GM12878 (cell line): Measurements from ENCODE around the gene ZCCHC2. TPM values are rescaled to one million over a fixed set of nuclear protein-coding genes. Genes with fewer than 3 reads are reported as not detected.

Experiments used
- ATAC-seq: fragments of 200-7000 bp; cut with Tn5 transposase; 3 replicates; pipeline ENCODE4 v1.9.1; 2020; ENCODE audit warnings: mild to moderate bottlenecking, moderate library complexity
- BruUV-seq: library from RNA; stranded (reverse); fragments of 400-500 nt; replicated peaks from 2 replicates; lab custom pipeline; 2021; lab: Mats Ljungman, UMichigan
- CTCF ChIA-PET: fragments of 300-600 bp; sonication (Branson Sonifier 250); formaldehyde crosslinking; extraction: SDS; loops from one replicate; lab custom pipeline; 2021; ENCODE audit warnings: inconsistent platforms; lab: Yijun Ruan, JAX
- POLR2A ChIA-PET: fragments of 350-600 bp; formaldehyde crosslinking; extraction: SDS; loops from one replicate; lab custom pipeline; 2021; ENCODE audit warnings: inconsistent platforms; lab: Charles Lee
- RAD21 ChIA-PET: fragments of 300-600 bp; sonication (Branson Sonifier 250); formaldehyde crosslinking; loops from one replicate; lab custom pipeline; 2023; ENCODE audit warnings: antibody characterized with exemption; ENCODE audit not compliant: unreplicated experiment; lab: Charles Lee
- SMC1A ChIA-PET: fragments of 300-600 bp; sonication (Branson Sonifier 250); formaldehyde crosslinking; loops from one replicate; lab custom pipeline; 2023; ENCODE audit not compliant: unreplicated experiment, uncharacterized antibody; lab: Charles Lee
- DNase-seq: peaks from one replicate; pipeline ENCODE4 v3.0.0-alpha.2; 2011; ENCODE audit warnings: low read depth, low spot score
- FAIRE-seq: peaks from 3 replicates; lab custom pipeline; 2011; peaks lifted over from hg19 to GRCh38; lab: Jason Lieb, UNC
- H2AFZ ChIP-seq: 2 replicates; pipeline ENCODE4 v1.6.0; 2011; ENCODE audit warnings: low read depth, low read length, control low read depth; ENCODE audit not compliant: control insufficient read depth
- H3K27ac ChIP-seq: 2 replicates; pipeline ENCODE4 v1.5.1; 2011; ENCODE audit warnings: control low read depth; ENCODE audit not compliant: control insufficient read depth, insufficient read depth
- H3K27me3 ChIP-seq, 2 experiments: replicated peaks in 1 of 2; 2 replicates each; pipeline versions ENCODE4 v1.6.0 to v1.6.1; 2011; ENCODE audit warnings: low read length in 1 of 2; ENCODE audit not compliant: control insufficient read depth in 2 of 2, insufficient read depth in 2 of 2
- H3K36me3 ChIP-seq, 2 experiments: 2 replicates each; pipeline ENCODE4 v1.5.1; 2011; ENCODE audit warnings: low read length in 1 of 2; ENCODE audit not compliant: control insufficient read depth in 2 of 2, insufficient read depth in 2 of 2
- H3K4me1 ChIP-seq: 2 replicates; pipeline ENCODE4 v1.6.1; 2011; ENCODE audit warnings: mild to moderate bottlenecking, low read length, moderate library complexity, mixed read lengths; ENCODE audit not compliant: control insufficient read depth, insufficient read depth
- H3K4me2 ChIP-seq: 2 replicates; pipeline ENCODE4 v1.6.0; 2011; ENCODE audit warnings: control low read depth; ENCODE audit not compliant: control insufficient read depth, insufficient read depth
- H3K4me3 ChIP-seq: fragments of 200-600 bp; sonication (generic); 2 replicates; pipeline ENCODE4 v1.5.1; 2016
- H3K79me2 ChIP-seq: 2 replicates; pipeline ENCODE4 v1.6.0; 2011; ENCODE audit warnings: low read length; ENCODE audit not compliant: control insufficient read depth, insufficient read depth
- H3K9ac ChIP-seq: 2 replicates; pipeline ENCODE4 v1.8.0; 2011; ENCODE audit warnings: low read length, control low read depth, mixed read lengths; ENCODE audit not compliant: control insufficient read depth, insufficient read depth
- H3K9me3 ChIP-seq: replicated peaks from 3 replicates; pipeline ENCODE4 v1.5.1; 2011; ENCODE audit warnings: mild to moderate bottlenecking, low read length; ENCODE audit not compliant: control insufficient read depth, insufficient read depth
- H4K20me1 ChIP-seq: 2 replicates; pipeline ENCODE4 v1.6.0; 2011; ENCODE audit not compliant: control insufficient read depth, insufficient read depth
- EZH2 ChIP-seq: IDR thresholded peaks from 2 replicates; pipeline ENCODE4 v1.6.1; 2012; ENCODE audit warnings: low read depth, mild to moderate bottlenecking, control low read depth, inconsistent platforms, low read length, borderline replicate concordance; ENCODE audit not compliant: control insufficient read depth
- IRF5 ChIP-seq: fragments of 450-650 bp; IDR thresholded peaks from 2 replicates; pipeline ENCODE4 v1.6.1; 2017; ENCODE audit warnings: borderline replicate concordance
- RCOR1 ChIP-seq: conservative IDR thresholded peaks from 2 replicates; pipeline ENCODE4 v1.6.1; 2012; ENCODE audit warnings: low read depth, low read length, improper control_type of control experiment
- SIN3A ChIP-seq: IDR thresholded peaks from 2 replicates; pipeline ENCODE4 v1.6.1; 2012; ENCODE audit warnings: low read depth, low read length, improper control_type of control experiment
- STAT3 ChIP-seq: IDR thresholded peaks from 2 replicates; pipeline ENCODE4 v1.6.1; 2011; ENCODE audit warnings: low read depth, low read length, improper control_type of control experiment
- SUZ12 ChIP-seq: fragments of 200-600 bp; sonication (generic); IDR thresholded peaks from one replicate; pipeline ENCODE4 v1.6.1; 2018; ENCODE audit warnings: antibody characterized with exemption, mild to moderate bottlenecking; ENCODE audit not compliant: unreplicated experiment
- TCF3 ChIP-seq: IDR thresholded peaks from 2 replicates; pipeline ENCODE4 v1.6.1; 2012; ENCODE audit warnings: low read depth, mild to moderate bottlenecking, low read length, borderline replicate concordance; ENCODE audit not compliant: insufficient read depth
- WGBS: methylation state at CpG from one replicate; pipeline ENCODE4 v1.1.6; 2016; ENCODE audit warnings: low lambda C conversion rate; ENCODE audit not compliant: insufficient replicate concordance, insufficient coverage; ENCODE audit errors: missing lambda C conversion rate; 5-methylcytosine and 5-hydroxymethylcytosine counted together
- in situ Hi-C: fragments of 300-500 bp; cut with MboI; formaldehyde crosslinking; loops from 9 replicates; pipeline ENCODE4 v1.14.3; 2018; ENCODE audit warnings: mixed read lengths
- intact Hi-C: fragments of 100-400 bp; cut with micrococcal nuclease; formaldehyde crosslinking; loops from one replicate; pipeline ENCODE4 v1.14.2; 2022; ENCODE audit not compliant: unreplicated experiment
- polyA plus RNA-seq, 11 experiments: library from polyadenylated mRNA; depleted of rRNA in 4 of 11; unstranded in 6 of 11; stranded (reverse) in 5 of 11; fragments of >200 nt; fragmentation: Nextera tagmentation in 4 of 11; fragmentation: Illumina TruSeq in 1 of 11; extraction: Ambion mirVana in 4 of 11; extraction: Trizol in 1 of 11; gene quantifications; 1 replicate in 1 of 11; 2 replicates in 10 of 11; pipeline versions ENCODE4 v1.2.1 to v1.2.3, GENCODE V29; 2011 to 2016; ENCODE audit warnings: inconsistent platforms in 2 of 11, missing spikeins in 2 of 11, low read depth in 1 of 11
- total RNA-seq, 4 experiments: library from RNA; depleted of rRNA in 3 of 4; stranded (reverse); fragments of >200 nt in 3 of 4; fragmentation: Illumina TruSeq in 1 of 4; extraction: Trizol in 1 of 4; gene quantifications; 2 replicates each; pipeline versions ENCODE4 v1.2.1 to v1.2.3, GENCODE V29; 2013 to 2021

Gene ZCCHC2
- total and polyA plus RNA-seq, 10 of the 15 experiments (the other 5 are each of a cell fraction or from before 2014, with no cell fraction given): 1.7 to 17.4 (median 8.6) TPM

GRCh38 chr18:62569081-62569655, 46.3 kb downstream of the ZCCHC2 start:
- ChIA-PET CTCF (interaction anchor here (0.7 to 3.4 kb wide), 3 partner anchors 15 to 17 kb away, joined by 3 to 15 read pairs (median 4); no protein-coding TSS in a partner anchor), POLR2A (no interaction called here), RAD21 (no interaction called here), SMC1A (interaction anchor here (1.2 kb wide), 1 partner anchor 16 kb away, joined by 3 read pairs; no protein-coding TSS in a partner anchor)
- H3K4me2 ChIP-seq: no peak overlapping the region
- H3K4me3 ChIP-seq: no peak overlapping the region
- TF ChIP-seq TCF3 (no peak), SIN3A (no peak), RCOR1 (no peak), EZH2 (no peak), IRF5 (no peak), STAT3 (no peak), SUZ12 (no peak)
- H3K36me3 ChIP-seq: peaks cover 3 to 21% of the 10 kb centered on the region in 2 experiments
- H2AFZ ChIP-seq: no peak overlapping the region
- no peaks in the 10 kb centered on the region for H4K20me1 ChIP-seq
- no peaks in the 10 kb centered on the region for H3K79me2 ChIP-seq
- no peak for FAIRE-seq
- H3K9ac ChIP-seq: no peak overlapping the region
- no peaks in the 10 kb centered on the region for H3K4me1 ChIP-seq
- no peak for DNase-seq
- WGBS: 84% methylated on average over 4 of the region's 4 CpGs
- in situ Hi-C loops: no loop called here
- no peaks in the 10 kb centered on the region for H3K27me3 ChIP-seq
- no TSS peak for BruUV-seq
- no peak overlapping the region for H3K27ac ChIP-seq
- ATAC-seq: no peak
- intact Hi-C loops: no loop called here
- H3K9me3 ChIP-seq: peaks cover 12% of the 10 kb centered on the region; the same call in 2 of the 3 replicates
